DOHH2 (cell line): ENCODE data around the gene DMPK.

Source experiments
- EZH2phosphoT487 ChIP-seq: fragments of 200-600 bp; sonication (generic); IDR thresholded peaks from 2 replicates; pipeline ENCODE4 v1.6.1; 2017; ENCODE audit warnings: borderline replicate concordance, mild to moderate bottlenecking, antibody characterized with exemption, low read length, moderate library complexity, mixed read lengths
- TF ChIP-seq, protein P1 (sequence below): fragments of 200-600 bp; sonication (generic); IDR thresholded peaks from one replicate; pipeline ENCODE4 v1.5.1; 2014; ENCODE audit warnings: antibody characterized with exemption, mild to moderate bottlenecking, low read depth, low read length; ENCODE audit not compliant: poor library complexity, severe bottlenecking

DNA sequence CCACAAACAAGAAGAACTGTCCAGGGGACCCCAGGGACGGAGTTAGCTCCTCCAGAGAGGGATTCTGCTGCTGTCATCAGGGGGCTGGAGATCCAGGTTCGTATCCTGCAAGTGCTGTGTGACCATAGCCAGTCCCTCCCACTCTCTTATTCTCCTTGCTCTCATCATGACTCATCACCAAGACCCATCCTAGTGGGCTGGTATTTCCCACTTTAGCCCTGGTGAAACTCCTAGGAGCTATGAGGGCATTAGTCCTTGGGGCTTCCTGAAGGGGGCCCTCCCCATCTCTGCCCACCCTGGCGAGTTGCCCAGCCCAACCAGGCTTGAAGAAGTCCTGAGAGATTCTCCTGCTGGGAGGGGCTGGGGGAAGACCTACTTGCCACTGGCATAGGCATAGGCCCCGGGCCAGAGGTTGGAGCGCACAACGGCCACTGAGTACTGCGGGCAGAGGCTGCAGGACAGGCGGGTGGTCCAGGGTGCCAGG, 17.8 kb upstream of the DMPK start:
- TF ChIP-seq EZH2phosphoT487 = no peak
- TF ChIP-seq, protein P1, sequence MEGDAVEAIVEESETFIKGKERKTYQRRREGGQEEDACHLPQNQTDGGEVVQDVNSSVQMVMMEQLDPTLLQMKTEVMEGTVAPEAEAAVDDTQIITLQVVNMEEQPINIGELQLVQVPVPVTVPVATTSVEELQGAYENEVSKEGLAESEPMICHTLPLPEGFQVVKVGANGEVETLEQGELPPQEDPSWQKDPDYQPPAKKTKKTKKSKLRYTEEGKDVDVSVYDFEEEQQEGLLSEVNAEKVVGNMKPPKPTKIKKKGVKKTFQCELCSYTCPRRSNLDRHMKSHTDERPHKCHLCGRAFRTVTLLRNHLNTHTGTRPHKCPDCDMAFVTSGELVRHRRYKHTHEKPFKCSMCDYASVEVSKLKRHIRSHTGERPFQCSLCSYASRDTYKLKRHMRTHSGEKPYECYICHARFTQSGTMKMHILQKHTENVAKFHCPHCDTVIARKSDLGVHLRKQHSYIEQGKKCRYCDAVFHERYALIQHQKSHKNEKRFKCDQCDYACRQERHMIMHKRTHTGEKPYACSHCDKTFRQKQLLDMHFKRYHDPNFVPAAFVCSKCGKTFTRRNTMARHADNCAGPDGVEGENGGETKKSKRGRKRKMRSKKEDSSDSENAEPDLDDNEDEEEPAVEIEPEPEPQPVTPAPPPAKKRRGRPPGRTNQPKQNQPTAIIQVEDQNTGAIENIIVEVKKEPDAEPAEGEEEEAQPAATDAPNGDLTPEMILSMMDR = no peak
